Fibroblast of skin of left quadriceps (primary cell): ENCODE results near the gene CTDP1.
"Not testable (repeated sequence)": the region's sequence is repeated elsewhere in the genome, so short reads cannot be mapped to it uniquely, and the experiment has no call there.

Source experiments
- DNase-seq, 2 experiments: peaks; one replicate each; pipeline ENCODE4 v3.0.0-alpha.2; 2013; ENCODE audit warnings: low read depth in 2 of 2

Gene CTDP1

GRCh38 chr18:79726721-79727120, 47.1 kb downstream of the CTDP1 start:
- DNase-seq, result no peak

- no peak for DNase-seq
Measured at GRCh38 chr18:79727211-79727610, 47.6 kb downstream of the CTDP1 start.

- DNase-seq, result no peak
Measured at GRCh38 chr18:79728931-79729586, 49.5 kb downstream of the CTDP1 start.

GRCh38 chr18:79729611-79730010, 50.0 kb downstream of the CTDP1 start:
- DNase-seq, result no peak

- no peak for DNase-seq
Measured at GRCh38 chr18:79730804-79731203, 51.2 kb downstream of the CTDP1 start.

GRCh38 chr18:79731881-79732720, 52.5 kb downstream of the CTDP1 start:
- not testable (repeated sequence) for DNase-seq

- no peak for DNase-seq
Measured at GRCh38 chr18:79732721-79733025, 53.1 kb downstream of the CTDP1 start.

GRCh38 chr18:79733135-79733701, 53.6 kb downstream of the CTDP1 start:
- DNase-seq, result no peak

GRCh38 chr18:79733986-79734770, 54.6 kb downstream of the CTDP1 start:
- no peak for DNase-seq

- DNase-seq, result no peak
Measured at GRCh38 chr18:79735071-79735980, 55.7 kb downstream of the CTDP1 start.

GRCh38 chr18:79736230-79736629, 56.6 kb downstream of the CTDP1 start:
- DNase-seq, result no peak

GRCh38 chr18:79736846-79737245, 57.2 kb downstream of the CTDP1 start:
- DNase-seq, result no peak

GRCh38 chr18:79737426-79737825, 57.8 kb downstream of the CTDP1 start:
- no peak for DNase-seq

GRCh38 chr18:79738041-79738461, 58.4 kb downstream of the CTDP1 start:
- no peak for DNase-seq

GRCh38 chr18:79738581-79739439, 59.2 kb downstream of the CTDP1 start:
- DNase-seq, result peak; percentile 11 to 20

GRCh38 chr18:79739440-79739778, 59.8 kb downstream of the CTDP1 start:
- no peak for DNase-seq

GRCh38 chr18:79740047-79740446, 60.4 kb downstream of the CTDP1 start:
- DNase-seq, result not testable (repeated sequence)

GRCh38 chr18:79740521-79741361, 61.1 kb downstream of the CTDP1 start:
- DNase-seq, result no peak

- DNase-seq, result no peak
Measured at GRCh38 chr18:79741362-79741700, 61.7 kb downstream of the CTDP1 start.

GRCh38 chr18:79742076-79742475, 62.5 kb downstream of the CTDP1 start:
- no peak for DNase-seq
